NK-92 (cell line): ENCODE data around the gene SPATA32.
A peak's percentile ranks its signal among the peaks of the same experiment; 100 is the strongest.

Experiments used
- DNase-seq: peaks from one replicate; lab custom pipeline; 2025; ENCODE audit not compliant: unreplicated experiment; lab: John Stamatoyannopoulos, UW

Gene SPATA32

DNA sequence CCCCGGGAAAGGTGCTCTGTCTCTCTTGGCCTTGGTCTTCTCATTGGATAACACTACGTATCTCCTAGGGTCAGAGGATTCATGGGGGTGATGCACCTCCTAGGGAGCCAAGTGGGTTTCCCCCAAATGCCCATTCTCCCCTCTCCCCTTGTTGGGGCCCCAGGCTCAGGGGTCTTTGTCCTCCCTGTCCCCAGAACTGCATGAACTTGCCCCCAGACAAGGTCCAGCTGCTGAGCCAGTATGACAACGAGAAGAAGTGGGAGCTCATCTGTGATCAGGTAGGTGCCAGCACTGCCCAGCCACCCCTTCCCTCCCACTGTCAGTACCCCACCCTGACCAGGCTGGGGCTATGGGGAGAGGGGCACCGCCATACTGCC, 31.5 kb downstream of the SPATA32 start:
- DNase-seq = no peak

DNA sequence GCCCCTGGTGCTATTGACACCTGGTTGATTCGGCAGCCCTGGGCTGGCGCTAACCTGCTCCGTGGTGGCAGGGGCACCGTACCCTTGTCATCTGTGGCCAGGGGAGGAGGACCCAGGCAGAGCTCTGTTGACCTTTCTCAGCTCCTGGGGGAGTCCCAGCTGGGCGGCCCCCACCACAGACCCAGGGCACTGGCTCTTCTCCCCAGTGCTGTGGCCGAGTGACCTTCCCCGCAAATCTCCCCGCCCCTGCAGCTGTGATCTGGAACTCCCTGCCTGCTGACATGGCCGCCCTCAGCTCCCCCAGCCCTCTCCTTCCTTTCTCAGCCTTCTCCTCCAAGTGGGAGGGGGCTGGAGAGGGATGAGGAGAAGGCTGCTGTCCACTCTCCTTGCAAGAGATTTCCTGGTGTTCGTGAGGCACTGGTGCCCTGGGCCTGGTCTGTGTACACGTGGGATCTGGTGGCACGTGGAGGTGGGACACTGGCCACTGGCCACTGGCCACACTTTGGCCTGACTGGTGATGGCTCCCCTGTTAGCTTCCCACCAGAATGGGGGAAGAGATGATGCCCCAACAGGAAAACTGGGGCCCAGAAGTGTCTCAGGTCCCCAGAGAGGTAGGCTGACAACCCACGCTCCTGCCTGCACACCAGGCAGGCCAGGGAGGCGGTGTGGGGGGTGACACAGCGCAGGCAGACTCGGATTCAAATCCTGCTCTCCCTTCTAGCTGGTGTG, 32.0 kb downstream of the SPATA32 start:
- no peak for DNase-seq

DNA sequence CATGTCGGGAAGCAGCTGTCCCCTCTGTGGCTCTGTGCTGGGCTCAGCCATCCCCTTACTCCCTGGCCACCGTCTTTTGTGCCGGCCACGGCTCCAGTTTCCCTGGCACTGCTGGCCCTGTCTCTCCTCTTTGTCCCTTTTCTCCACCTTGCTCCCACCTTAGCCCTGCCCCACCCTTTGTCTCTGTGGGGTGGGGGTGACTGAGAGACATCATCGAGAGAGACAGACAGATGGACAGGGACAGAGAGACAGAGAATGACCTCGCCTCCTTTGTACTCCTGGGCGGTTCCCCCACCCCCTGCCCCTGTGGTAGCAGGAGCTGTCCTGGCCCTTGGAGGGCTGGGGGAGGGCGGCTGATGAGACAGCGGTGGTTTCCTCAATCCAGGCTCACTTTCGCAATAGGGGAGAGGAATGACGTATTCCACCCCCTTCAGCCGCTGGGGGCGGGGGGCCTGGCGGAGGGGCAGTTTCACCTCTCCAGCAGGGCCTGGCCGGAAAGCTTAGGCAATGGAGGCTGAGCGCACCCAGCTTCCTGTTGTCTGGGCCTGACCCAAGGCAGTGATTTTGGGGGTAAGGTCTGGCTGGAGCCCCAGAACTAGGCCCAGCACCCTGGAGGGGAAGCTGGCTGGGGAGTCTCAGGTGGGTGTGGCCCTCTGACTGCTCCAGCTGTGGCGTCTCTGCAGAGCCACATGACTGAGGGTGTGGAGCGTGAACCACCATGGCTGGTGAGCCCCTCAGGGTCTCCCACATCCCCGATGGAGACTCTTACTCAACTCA, 32.9 kb downstream of the SPATA32 start:
- DNase-seq = no peak

DNA sequence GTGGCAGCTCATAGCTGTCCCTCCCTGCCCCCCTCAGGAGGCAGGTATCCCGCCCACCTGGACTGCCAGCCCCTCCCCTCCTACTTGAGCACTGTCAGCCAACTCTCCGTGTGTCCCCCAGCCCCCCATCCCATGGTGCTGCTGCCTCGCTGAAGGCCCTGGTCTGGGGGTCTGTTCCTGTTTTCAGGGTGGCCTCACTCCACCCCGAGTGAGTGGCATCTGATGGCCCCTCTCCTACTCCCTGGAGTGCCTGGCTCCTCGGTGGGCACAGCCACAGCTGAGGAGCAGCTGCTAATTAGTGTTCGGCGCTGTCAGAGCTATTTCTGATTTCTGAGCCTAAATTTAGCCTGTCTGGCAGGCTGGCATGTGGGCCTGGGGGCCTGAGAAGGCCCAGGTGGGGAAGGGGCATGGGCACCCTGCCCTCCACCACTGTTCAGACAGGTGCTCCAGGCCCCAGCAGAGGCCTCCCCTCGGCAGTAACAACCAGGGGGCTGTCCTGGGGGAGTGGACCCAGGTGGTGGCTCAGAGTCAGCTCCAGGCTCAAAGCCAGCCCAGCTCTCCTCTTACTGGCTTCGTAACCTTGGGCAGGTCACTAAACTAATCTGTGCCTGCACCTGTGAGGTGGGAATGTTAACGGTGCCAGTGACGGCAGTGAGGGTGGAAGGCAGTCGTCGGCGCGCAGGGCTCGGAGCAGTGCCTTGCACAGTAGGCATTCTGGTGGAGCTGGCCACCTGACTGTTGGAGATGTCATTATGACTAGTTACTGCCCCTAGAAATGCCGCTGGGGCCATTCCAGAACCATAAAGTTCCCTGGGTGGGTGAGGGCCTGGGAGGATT, 33.8 kb downstream of the SPATA32 start:
- no peak for DNase-seq

DNA sequence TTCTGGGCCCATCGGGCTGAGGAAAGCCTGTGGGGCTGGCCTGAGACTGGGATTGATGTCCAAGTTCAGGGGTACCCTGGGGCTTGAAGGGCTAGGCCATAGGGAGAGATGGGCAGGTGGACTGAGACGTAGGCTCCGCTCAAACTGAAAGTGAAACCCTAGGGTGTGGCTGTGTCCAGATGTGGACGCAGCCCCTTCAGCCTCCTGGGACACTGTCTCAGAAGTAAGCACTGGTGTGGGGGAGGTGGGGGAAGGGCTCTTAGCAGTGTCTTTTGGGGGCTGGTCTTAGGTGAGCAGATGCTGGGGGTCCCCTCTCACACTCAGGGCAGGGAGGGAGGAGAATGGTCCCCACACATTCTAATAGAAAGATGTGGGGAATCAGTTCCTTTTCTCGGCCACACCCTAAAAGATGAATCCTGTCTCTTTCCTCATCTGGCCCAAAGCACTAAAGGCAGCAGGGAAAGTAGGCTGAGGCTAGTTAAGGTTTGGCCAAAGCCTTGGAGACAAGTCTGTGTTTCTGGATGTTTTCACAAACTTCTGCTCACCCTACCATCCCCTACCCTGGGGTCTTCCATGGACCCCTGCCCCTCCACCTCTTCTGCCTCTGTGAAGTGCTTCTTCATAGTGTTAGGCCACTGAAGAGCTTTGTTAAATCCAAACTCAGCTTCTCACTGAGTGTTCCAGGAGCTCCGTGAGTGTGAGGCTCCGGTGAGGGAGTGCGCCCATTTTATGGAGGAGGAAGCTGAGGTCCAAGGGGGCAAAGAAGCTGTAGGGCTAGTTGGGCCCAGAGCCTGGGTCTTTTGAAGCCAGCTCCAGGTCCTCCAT, 34.6 kb downstream of the SPATA32 start:
- DNase-seq = no peak

DNA sequence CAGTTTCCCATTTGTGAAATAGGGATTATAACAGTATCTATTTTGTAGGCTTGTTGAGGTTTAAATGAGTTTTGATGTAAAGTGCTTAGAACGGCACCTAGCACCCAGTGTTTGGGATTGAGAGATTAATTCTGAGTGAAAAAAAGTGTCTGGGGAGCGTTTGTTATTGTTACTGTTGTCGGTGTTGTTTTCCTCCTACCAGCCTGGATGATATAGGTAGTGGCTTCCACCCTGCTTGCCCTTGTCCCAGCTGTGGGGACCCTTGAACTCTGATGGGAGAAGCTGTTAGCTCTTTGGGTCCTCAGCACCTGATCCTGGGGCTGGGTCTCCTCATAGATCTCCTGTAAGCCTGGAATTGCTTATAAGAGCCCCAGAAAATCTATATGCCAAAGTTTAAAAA, 35.3 kb downstream of the SPATA32 start:
- DNase-seq = no peak

DNA sequence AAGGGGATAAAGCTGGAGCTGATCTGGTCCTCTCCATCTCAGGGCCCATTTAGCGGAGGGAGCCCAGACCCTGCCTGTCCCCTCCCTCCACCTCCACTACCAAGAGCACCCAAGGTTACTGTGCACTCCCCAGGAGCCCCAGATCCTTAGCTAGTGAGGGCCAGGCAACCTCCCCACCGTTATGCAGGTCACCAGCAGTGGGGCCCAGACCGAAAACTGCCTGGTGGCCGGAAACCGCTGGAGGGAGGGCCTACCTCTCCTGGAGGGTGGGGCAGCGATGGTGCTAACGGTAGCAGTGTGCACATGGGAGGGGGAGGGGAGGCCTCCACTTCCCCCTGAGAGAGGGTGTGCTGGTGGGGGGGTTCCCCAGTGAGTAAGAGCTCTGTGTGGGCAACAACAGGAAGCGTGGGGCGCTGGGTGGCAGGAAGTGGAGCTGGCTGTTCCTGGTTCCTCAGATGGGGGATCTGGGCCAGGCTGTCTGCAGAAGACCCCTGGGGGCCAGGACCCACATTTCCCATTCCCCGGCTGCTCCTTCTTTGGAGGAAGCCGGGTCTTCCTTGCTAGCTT, 35.8 kb downstream of the SPATA32 start:
- DNase-seq = peak; percentile 56

DNA sequence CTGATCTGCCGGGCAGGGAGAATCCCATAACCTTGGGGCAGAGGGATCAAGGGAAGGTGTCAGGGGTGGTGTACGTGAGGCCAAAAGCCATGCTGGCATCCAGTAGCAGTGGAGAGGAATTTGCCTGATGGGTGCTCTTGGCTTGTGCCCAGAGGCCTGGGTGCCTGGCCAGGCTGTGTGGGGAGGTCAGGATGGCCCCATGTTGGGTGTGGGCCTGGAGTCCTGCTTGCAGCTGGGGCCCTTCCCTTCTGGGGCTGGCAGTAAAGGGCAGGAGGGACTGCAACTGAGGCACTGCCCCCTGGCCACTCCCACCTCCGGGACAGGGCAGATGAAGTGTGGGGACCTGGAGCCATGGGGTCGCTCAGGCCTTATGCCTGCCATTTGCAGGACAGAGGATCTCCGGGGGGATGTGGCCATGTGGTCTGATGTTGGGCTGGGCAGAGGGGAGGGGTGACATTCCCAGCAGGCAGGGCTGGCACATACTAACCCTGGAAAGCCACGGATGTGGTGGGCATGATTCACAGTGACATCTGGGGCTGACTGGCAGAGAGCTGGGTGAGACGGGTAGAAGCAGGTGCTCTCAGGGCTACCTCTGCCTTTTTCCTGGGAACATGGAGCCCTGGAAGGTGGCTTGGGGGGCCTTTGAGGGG, 36.7 kb downstream of the SPATA32 start:
- no peak for DNase-seq

DNA sequence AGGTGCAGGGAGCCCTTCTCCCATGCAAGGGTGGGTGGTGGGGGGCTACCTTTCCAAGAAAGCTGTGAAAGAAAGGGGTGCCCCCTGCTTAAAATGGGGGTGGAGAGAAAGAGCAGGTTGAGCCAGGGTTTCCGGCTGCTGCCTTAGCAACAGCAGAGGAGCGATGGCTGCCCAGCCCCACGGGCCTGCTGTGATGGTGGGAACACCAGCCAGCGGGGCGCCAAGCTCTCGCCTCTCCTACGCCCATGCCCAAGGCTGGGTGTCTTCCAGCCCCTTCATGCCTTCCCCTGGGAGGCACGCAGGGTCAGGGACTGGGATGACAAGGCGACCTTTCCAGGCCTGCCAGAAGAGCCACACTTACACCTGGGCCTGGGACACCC, 37.2 kb downstream of the SPATA32 start:
- no peak for DNase-seq

DNA sequence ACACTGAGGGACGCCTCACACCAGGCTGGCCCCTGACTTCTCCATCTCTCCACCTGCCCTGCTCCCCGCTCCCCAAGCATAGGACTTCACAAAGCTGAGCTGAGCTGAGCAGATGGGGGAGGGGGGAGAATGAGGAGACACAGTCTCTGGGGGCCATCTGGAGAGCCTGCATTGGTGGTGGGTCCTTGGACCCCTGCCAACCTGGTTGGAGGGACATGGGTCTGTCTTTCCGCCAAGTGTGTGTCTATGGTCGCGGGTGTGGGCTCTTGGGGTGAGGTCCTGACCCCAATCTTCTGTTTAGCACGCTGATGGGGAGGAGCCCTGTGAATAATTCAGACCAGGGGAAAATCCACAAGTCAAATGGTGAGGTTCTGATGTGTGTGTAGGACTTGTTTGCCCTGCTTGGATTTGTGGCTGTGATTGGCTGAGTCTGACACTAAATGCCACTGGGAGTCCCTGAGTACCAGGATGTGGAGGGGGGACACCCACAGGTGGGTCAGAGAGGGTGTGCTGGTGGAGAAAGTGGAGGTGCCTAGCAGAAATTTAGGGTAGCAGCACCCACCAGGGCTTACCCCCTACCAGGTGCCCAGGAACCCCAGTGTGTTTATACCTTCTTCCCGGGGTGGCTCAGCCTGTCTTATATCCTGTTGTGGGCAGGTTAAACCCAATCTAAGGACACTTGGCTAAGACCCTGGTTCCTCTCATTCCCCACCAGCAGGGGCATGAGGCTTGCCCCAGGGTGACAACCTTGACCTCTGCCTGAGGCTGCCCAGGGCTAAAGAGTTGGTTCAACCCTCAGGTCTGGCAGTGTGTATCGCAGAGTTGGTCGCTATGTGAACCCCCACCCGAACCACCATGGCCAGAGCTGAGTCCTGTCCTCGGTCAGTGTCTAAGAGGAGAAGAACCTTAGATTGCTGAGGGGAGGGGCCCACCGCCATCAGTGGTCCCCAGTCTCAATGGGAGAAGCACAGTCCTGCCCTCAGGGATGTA, 38.1 kb downstream of the SPATA32 start:
- no peak for DNase-seq

DNA sequence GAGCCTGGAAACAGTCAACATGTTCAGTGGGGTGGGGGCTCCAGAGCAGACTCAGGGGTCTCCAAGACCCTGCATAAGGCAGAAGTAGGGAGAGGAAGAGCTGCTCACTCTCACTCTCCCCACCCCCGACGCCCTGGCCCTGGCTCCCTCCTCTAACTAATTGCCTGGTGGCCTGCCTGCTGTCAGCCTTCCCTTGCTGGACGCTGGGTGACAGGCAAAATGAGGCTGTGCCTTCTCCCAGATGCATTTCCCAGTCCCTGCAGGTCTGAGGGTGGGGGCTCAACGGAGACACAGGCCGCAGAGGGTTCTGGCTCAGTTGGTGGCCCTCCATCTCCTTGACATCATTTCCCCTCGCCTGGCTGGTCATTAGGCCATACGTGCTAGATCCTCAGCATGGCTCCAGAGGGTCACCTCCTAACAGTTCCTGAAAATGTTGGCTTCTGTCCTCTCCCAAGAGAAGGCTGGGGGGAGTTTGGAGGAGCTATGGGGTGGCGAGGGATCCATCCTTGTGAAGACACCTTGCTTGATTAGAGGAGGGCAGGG, 38.8 kb downstream of the SPATA32 start:
- no peak for DNase-seq

DNA sequence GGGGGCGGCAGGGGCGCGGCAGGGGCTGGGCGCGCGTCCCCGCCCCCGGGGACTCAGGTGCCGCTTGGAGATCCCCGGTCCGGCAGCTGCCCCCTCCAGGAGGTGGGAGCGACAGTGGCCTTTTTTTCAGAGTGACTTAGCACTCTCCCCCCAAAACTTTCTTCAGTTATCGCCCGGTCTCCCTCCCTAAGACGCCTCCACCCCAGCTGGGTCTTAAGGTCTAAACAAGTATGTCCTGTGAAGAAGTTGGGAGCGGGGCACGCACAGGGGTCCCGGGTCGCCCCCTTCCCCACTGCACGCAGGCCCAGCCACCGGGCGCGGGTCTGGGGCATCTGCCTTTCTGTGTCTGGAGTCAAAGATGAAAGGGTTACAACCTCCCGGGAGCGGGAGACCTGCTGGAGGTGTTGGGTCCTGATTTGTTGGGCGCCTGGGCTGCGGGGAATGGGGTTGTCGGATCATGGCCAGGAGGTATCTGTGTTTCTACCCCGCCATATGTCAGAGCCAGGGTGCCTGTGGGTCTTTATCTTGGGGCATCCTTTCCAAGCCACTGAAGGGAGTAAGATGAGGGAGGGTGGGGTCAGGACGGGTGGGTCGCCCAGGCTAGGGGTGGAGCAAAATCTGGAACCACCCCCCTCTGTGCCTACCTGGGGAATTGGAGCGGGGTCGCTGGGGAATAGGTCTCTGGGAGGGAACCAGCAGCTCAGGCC, 39.5 kb downstream of the SPATA32 start:
- no peak for DNase-seq

DNA sequence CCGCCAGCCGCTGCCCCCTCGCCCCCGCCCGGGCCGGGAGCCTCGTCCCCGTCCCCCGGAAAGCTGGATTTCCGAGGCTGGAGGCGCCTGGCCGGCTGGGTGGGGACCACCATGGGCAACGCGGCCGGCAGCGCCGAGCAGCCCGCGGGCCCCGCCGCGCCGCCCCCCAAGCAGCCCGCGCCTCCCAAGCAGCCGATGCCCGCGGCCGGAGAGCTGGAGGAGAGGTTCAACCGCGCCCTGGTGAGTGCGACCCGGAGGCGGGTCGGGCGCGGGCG, 39.9 kb downstream of the SPATA32 start:
- no peak for DNase-seq

DNA sequence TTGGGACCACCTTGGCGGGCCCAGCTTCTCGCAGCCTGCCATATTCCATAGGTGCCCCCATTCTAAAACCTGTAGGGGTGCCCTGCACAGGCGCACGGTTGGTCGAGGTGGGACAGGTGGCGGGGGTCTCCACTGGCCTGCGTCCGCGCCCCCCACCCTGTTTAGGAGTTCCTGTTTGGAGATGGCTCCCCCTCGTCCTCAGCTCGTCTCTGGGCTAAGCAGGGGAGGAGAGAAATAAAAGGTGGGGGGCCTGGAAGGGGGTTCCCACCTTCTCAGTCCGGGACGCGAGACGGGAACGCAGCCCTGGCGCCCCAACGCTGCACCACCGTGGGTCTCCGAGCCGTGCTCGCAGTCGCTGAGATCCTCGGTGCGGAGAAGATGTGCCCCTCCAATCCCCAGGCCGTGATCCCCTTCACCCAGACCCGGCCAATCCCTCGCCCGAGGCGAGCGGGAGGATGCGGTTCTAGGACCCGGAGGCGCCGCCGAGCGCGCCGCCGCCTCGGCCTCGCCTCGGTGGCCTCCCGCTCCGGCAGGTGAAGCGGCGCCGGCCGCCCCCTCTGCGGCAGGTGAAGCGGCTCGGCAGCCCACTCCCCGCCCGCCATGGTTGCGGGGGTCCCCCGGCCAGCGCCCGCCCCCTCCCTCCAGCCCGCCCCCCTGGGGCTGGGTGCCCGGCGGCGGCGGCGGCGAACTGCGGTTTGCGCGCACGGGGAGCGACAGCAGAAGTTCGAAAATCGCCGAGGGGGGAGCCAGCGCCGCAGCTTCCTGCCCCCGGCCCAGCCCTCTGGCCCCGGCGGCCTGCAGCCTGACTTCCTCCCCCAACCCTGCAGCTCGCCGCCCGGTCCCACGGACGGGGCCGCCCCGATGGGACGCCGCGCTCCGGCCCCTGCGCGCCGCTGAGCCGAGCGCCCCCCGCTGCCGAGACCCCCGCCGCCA, 40.5 kb downstream of the SPATA32 start, which contains the start of gene FMNL1:
Gene FMNL1 (plus strand): TSS at position 805 of the 933 bp plus-strand sequence. CDS start 240 bp downstream, outside the sequence.
- no peak for DNase-seq

DNA sequence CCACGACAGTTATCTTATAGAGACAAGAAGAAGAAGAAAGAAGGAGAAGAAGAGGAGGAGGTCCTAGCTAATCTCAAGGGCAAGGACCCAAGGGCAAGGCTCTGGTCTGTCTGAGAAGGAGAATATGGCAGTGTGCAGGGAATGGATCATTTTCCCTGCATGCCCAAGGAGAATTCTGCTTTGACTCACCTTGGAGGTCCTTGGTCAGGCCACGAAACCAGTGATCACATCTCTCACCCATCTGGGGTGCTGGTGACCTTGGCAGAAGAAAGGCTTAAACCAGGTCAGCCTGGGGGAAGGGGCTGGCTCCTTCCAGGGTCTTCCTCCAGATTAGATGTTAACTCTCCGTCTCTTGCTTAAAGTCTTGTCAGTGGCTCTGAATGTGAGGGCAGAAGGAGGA, 41.8 kb downstream of the SPATA32 start:
- DNase-seq = no peak

DNA sequence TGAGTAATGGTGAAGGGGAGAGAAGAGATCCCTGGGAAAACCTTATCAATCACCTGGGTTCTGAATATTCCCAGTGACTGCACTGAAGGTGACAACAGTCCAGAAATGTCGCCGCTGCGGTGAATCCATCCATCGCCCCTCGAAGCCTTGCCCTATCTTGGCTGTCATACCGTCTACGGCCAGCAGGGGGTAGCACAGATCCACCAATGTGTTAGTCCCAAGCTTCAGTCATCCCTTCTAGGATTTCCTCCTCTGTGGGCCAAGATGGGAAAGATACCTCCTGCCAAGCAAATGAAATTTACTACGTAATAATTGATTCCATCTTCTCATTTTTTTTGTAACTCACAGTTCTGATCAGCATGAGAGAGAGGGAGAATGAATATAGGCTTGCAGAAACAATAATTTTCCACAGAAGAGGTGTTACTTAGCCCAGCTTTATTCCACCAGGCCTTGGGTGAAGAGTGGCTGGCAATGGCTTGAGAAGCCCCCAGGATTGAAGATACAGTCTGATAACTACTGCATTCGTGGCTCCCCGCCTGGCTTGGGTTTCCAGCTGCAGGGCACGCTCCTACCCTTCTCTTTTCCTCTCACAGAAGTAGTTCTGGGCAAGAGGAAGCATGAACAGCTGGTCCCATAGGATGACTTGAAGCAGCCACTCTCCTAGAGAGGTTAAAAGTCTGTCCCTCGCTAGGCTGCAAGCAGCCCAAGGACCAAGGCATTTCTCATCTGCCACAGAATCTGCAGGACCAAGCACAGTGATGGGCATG, 42.8 kb downstream of the SPATA32 start:
- DNase-seq = no peak
